GM19397 (cell line): ENCODE measurements around the gene STRN.
"Not testable (repeated sequence)": the region's sequence is repeated elsewhere in the genome, so short reads cannot be mapped to it uniquely, and the experiment has no call there.

Experiments
- ATAC-seq: cut with Tn5 transposase; IDR thresholded peaks from one replicate; pipeline ENCODE4 v1.9.1; 2021; ENCODE audit warnings: mild to moderate bottlenecking, moderate library complexity; ENCODE audit not compliant: unreplicated experiment

Gene STRN

GRCh38 chr2:36915627-36916026, 50.7 kb downstream of the STRN start:
- no peak for ATAC-seq

GRCh38 chr2:36912695-36913094, 53.6 kb downstream of the STRN start:
- ATAC-seq: no peak

GRCh38 chr2:36911012-36911411, 55.3 kb downstream of the STRN start:
- ATAC-seq: no peak

- no peak for ATAC-seq
These were observed 60.1 kb downstream of the STRN start for GRCh38 chr2:36906277-36906676.

GRCh38 chr2:36904636-36905035, 61.7 kb downstream of the STRN start:
- no peak for ATAC-seq

GRCh38 chr2:36902385-36903120, 63.8 kb downstream of the STRN start:
- no peak for ATAC-seq

DNA sequence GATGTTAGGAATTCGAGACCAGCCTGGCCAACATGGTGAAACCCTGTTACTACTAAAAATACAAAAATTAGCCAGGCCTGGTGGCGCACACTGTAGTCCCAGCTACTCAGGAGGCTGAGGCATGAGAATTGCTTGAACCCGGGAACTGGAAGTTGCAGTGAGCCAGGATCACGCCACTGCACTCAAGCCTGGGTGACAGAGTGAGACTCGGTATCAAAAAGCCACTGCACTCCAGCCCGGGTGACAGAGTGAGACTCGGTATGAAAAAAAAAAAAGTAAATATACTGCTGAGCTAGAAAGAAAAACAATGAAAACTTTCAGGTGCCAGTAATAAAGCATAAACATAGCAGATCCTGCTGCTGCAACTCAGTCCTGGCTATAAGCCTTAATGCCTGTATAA, 73.5 kb downstream of the STRN start:
- ATAC-seq: no peak

DNA sequence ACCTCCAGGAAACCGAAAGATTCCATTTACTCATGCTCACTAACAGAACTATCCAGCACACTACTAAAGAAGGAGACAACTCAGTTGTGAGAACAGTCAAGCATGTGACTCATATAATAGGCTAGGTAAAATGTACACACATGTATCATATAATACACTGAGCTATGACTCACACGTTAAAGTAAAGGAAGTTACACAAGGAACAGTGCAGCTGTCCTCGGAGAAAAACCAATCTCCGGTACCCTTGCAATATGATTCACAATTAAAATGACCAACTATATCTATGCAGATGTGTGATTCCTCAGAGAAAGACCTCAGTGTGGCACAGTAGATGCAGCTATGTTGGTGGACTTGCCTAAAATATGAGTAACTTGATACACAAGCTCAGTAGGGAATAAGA, 76.5 kb downstream of the STRN start:
- ATAC-seq: no peak

DNA sequence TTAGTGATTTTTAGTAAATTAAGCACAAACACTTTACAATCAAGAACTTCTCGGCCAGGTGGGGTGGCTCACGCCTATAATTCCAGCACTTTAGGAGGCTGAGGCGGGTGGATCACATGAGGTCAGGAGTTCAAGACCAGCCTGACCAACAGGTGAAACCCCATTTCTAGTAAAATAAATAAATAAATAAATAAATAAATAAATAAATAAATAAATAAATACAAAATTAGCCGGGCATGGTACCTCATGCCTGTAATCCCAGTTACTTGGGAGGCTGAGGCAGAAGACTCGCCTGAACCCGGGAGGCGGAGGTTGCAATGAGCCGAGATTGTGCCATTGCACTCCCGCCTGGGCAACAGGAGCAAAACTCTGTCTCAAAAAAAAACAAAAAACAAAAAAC, 79.2 kb downstream of the STRN start:
- ATAC-seq: not testable (repeated sequence)

- no peak for ATAC-seq
These were observed 79.7 kb downstream of the STRN start for GRCh38 chr2:36886664-36887063.

- no peak for ATAC-seq
These were observed 80.7 kb downstream of the STRN start for GRCh38 chr2:36885605-36886004.

GRCh38 chr2:36882532-36882931, 83.8 kb downstream of the STRN start:
- no peak for ATAC-seq

DNA sequence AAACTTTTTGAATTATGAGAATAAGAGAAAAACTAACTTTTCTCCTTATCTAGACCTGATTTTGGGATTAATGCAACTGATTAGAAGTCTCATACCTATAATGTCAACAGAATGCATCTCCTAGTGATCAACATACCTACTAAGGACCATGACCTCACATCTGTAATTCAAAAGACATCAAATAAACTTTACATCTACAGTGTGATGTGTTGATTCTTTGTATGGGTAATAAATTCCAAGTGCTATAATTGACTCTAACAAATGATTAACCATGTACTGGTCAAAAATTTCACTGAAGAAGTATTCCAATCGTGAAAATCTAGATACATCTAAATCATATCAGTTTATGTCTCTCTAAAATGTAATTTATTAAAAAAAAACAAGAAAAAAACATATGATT, 84.5 kb downstream of the STRN start:
- no peak for ATAC-seq

DNA sequence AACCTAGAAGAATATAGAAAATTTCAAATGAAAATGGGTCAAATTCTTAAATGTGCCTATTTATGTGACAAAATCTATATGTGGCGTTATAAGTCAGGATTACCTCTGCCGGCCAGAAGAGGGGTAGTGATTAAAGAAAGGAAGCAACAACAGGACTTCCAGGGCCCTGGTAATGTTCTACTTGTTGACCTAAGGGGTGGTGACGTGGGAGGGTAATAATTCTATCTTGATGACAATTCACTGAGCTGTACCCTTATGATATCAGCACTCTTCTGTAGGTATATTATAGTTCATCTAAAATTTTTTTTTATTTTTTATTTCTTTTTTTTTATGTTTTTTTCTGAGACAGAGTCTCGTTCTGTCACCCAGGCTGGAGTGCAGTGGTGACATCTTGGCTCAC, 87.9 kb downstream of the STRN start:
- ATAC-seq: no peak

- no peak for ATAC-seq
These were observed 95.1 kb downstream of the STRN start for GRCh38 chr2:36871068-36871707.

- no peak for ATAC-seq
These were observed 96.7 kb downstream of the STRN start for GRCh38 chr2:36869606-36870005.

- ATAC-seq: no peak
These were observed 104.4 kb downstream of the STRN start for GRCh38 chr2:36861896-36862295.

- ATAC-seq: no peak
These were observed 107.0 kb downstream of the STRN start for GRCh38 chr2:36859366-36859792.

DNA sequence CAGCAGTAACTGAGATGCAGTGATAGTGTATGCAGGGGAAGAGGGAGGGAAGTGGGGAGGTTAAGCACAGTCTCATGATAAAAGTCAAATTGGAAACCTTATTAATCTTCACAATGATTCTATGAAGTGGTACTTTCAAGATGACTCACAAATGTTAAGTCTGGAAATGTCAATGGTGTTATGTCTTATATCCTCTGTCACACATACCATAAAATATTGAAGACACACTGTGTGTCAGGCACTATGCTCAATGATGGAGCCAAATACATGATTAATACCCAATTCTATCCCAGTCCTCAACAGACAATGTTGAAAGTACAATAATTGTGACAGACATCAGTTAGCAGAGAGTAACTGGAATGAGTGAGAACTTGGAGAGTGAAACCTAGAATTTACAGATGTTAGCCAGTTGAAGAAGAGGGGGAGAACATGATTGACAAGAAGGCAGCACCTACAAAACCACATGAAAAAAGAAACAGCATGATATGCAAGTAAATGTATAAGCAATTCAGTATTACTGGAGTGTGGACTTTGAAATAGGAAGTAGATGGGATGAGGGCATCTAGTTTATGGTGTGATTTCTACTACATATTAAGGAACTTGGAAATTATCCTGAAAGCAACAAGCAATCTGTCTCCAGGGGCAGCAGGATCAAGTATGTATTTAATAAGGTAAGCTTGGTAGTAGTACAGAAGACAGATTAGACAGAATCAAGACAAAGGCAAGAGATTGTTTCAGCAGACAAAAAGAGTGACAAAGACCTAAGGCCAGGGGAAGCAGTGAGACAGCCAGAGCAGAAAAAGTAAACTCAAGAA, 107.6 kb downstream of the STRN start:
- no peak for ATAC-seq

DNA sequence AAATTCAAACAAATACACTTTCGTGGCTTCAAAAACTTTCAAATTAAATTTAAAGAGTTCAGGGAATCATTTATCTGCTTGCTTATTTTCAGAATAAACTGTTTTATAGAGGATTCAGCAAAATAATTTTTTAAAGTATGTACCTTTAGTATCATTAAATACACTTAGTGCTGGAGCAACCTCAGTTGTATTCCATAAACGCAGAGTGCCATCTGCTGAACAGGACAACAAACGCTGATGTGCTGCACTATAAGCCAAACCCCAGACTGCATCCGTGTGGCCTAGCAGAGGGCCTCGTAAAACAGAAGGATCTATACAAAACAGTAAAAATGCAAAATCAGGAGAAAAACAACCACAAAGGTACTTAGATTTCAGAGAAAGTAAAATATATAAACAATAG, 108.6 kb downstream of the STRN start:
- no peak for ATAC-seq

GRCh38 chr2:36855429-36855828, 110.9 kb downstream of the STRN start:
- ATAC-seq: no peak

DNA sequence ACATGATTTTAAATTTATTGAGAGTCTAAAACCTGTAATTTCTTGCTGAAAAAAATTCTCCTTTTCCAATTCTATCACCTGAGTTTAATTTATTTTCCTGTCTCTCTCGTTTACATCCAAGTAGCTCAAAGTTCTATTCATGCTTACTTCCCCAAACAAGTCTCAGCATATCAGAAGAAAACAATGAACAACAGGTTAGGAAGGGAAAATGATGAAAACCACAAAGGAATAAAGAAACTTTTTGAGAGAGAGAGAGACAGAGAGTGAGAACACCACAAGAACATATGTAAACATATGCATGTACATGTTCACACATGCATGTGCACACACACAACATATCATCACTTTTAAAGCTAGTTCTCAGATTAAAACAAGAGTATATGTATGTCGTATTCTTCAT, 112.1 kb downstream of the STRN start:
- no peak for ATAC-seq
